Mesothelial cell of epicardium (in vitro differentiated cells): Measurements from ENCODE around the gene CDC27. TPM values are rescaled to one million over a fixed set of nuclear protein-coding genes. Genes with fewer than 3 reads are reported as not detected.

Experiments used
- DNase-seq, 2 experiments: peaks; one replicate each; pipeline ENCODE4 v3.0.0; 2021; ENCODE audit warnings: low spot score in 2 of 2; ENCODE audit not compliant: unreplicated experiment in 2 of 2
- H3K27ac Mint-ChIP-seq: 2 replicates; pipeline ENCODE4 v1.8.0; 2021; ENCODE audit warnings: mixed read lengths
- H3K27me3 Mint-ChIP-seq: 2 replicates; pipeline ENCODE4 v1.8.0; 2021; ENCODE audit warnings: low read depth, mixed read lengths
- H3K36me3 Mint-ChIP-seq: 2 replicates; pipeline ENCODE4 v1.8.0; 2021; ENCODE audit warnings: mixed read lengths
- H3K4me1 Mint-ChIP-seq: 2 replicates; pipeline ENCODE4 v1.8.0; 2021; ENCODE audit warnings: mixed read lengths
- H3K4me3 Mint-ChIP-seq: 2 replicates; pipeline ENCODE4 v1.8.0; 2021; ENCODE audit warnings: mild to moderate bottlenecking, moderate library complexity, mixed read lengths
- H3K9me3 Mint-ChIP-seq: 2 replicates; pipeline ENCODE4 v1.8.0; 2021; ENCODE audit warnings: mixed read lengths
- total RNA-seq: library from RNA; stranded (reverse); gene quantifications from 3 replicates; pipeline ENCODE4 v1.2.1, GENCODE V29; 2021
- TF ChIP-seq, protein P1 (sequence below): fragments of 200-600 bp; sonication (generic); IDR thresholded peaks from one replicate; pipeline ENCODE4 v1.5.0; 2021; ENCODE audit warnings: antibody characterized with exemption; ENCODE audit not compliant: unreplicated experiment

The CDC27 gene
- total RNA-seq, 1 donor from 2014 or later, result 91.4 TPM

DNA sequence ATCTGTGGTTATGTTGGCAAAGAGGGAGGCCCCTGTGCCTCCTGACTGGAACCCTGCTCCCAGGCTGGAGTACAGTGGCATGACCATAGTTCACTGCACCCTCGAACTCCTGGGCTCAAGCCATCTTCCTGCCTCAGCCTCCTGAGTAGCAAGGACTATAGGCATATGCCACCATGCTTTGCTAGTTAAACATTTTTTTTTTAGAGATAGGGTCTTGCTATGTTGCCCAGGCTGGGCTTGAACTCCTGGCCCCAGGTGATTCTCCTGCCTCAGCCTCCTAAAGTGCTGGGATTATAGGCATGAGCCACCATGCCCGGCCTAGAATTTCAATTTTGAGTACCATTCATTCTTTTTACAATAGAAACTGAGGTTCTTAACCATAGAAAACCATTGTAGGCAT, 43.4 kb upstream of the CDC27 start:
- Mint-ChIP-seq H3K9me3 (no peaks in the 10 kb centered on the region), H3K4me1 (peaks cover 14% of the 10 kb centered on the region), H3K27me3 (peaks cover 5% of the 10 kb centered on the region), H3K36me3 (no peaks in the 10 kb centered on the region), H3K27ac (no peak overlapping the region), H3K4me3 (no peak overlapping the region)
- no peak for DNase-seq
- TF ChIP-seq, protein P1, sequence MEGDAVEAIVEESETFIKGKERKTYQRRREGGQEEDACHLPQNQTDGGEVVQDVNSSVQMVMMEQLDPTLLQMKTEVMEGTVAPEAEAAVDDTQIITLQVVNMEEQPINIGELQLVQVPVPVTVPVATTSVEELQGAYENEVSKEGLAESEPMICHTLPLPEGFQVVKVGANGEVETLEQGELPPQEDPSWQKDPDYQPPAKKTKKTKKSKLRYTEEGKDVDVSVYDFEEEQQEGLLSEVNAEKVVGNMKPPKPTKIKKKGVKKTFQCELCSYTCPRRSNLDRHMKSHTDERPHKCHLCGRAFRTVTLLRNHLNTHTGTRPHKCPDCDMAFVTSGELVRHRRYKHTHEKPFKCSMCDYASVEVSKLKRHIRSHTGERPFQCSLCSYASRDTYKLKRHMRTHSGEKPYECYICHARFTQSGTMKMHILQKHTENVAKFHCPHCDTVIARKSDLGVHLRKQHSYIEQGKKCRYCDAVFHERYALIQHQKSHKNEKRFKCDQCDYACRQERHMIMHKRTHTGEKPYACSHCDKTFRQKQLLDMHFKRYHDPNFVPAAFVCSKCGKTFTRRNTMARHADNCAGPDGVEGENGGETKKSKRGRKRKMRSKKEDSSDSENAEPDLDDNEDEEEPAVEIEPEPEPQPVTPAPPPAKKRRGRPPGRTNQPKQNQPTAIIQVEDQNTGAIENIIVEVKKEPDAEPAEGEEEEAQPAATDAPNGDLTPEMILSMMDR, result no peak

DNA sequence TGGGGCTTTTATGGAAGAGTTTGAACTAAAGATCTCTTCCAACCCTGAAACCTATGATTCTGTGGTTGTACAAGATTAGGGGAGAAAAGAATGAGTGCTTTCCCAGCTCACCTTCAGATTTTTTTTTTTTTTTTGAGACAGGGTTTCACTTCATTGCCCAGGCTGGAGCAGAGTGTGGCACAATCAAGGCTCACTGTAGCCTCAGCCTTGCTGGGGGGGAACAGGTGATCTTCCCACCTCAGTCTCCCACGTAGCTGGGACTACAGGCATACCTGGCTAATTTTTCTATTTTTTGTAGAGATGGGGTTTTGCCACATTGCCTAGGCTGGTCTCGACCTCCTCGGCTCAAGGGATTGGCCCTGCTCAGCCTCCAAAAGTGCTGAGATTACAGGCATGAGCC, 42.8 kb upstream of the CDC27 start:
- TF ChIP-seq, protein P1, result no peak
- Mint-ChIP-seq H3K9me3 (no peaks in the 10 kb centered on the region), H3K27ac (no peak overlapping the region), H3K4me1 (peaks cover 14% of the 10 kb centered on the region), H3K27me3 (peaks cover 5% of the 10 kb centered on the region), H3K36me3 (no peaks in the 10 kb centered on the region), H3K4me3 (no peak overlapping the region)
- no peak for DNase-seq

DNA sequence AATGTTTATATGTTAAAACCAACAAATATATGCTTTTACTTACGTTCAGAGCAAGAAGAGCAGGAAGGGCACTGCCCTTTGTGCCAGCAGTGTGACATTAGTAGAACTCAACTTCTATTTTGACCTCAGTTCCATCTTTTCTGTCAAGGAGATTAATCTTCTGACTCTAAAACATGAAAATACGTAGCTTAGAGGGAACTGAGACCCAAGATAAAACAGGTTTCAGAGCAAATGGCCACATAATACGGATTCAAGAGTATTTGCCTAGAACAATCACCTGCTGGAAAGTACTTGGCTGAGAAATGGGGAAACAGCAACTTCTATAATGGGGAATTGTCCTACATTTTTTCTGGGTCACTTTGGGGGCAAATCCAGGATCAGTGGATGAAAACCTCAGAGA, 42.2 kb upstream of the CDC27 start:
- Mint-ChIP-seq H3K36me3 (no peaks in the 10 kb centered on the region), H3K27ac (no peak overlapping the region), H3K4me1 (peaks cover 14% of the 10 kb centered on the region), H3K27me3 (peaks cover 5% of the 10 kb centered on the region), H3K4me3 (no peak overlapping the region), H3K9me3 (no peaks in the 10 kb centered on the region)
- TF ChIP-seq, protein P1, result no peak
- no peak for DNase-seq

GRCh38 chr17:47230864-47231263, 41.8 kb upstream of the CDC27 start:
- peaks cover 14% of the 10 kb centered on the region for H3K4me1 Mint-ChIP-seq
- TF ChIP-seq, protein P1, result no peak
- DNase-seq, result no peak
- no peaks in the 10 kb centered on the region for H3K36me3 Mint-ChIP-seq
- H3K27me3 Mint-ChIP-seq, result peaks cover 5% of the 10 kb centered on the region
- no peak overlapping the region for H3K4me3 Mint-ChIP-seq
- no peak overlapping the region for H3K27ac Mint-ChIP-seq
- no peaks in the 10 kb centered on the region for H3K9me3 Mint-ChIP-seq

GRCh38 chr17:47229535-47230443, 40.7 kb upstream of the CDC27 start:
- peaks cover 14% of the 10 kb centered on the region for H3K4me1 Mint-ChIP-seq
- peak overlapping the region; percentile 20 for H3K4me3 Mint-ChIP-seq
- H3K27me3 Mint-ChIP-seq, result peaks cover 5% of the 10 kb centered on the region
- peak; percentile 60 to 79 for DNase-seq
- TF ChIP-seq, protein P1, result peak; percentile 95
- no peaks in the 10 kb centered on the region for H3K9me3 Mint-ChIP-seq
- no peaks in the 10 kb centered on the region for H3K36me3 Mint-ChIP-seq
- peak overlapping the region; percentile 47 for H3K27ac Mint-ChIP-seq
